ENCODE measurements around the gene RASGRP2. TPM values are rescaled to one million over a fixed set of nuclear protein-coding genes. Genes with fewer than 3 reads are reported as not detected.

RASGRP2 gene
- total RNA-seq, 1 donor from 2014 or later: 38.4 TPM

GRCh38 chr11:64774144-64774543, 30.2 kb upstream of the RASGRP2 start:
- intact Hi-C loops (cut with DNase I): no loop called here
- ATAC-seq (ENCODE audit: poor library complexity): no peak
- DNase-seq: no peak

GRCh38 chr11:64772303-64773018, 28.5 kb upstream of the RASGRP2 start:
- intact Hi-C loops (cut with DNase I): no loop called here
- ATAC-seq (ENCODE audit: poor library complexity): no peak
- no peak for DNase-seq

DNA sequence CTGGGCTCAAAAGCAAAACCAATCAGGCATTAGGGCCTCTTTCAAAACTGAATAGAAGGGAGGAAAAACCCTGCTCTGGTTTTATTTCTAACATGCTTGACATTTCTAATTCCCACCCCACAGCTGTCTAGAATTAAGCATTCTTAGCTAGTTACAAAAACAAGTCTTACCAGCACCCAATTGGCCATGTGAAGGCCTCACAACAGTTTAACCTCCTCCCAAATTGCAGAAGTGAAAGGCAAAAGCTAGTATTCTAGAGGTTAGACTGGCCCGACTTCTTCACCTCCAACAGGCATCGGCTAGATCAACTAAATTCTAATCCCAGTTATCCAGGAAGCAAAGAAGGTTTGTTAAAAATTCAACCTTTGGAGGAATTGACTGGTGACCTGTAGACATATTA, 27.9 kb upstream of the RASGRP2 start:
- no peak for ATAC-seq (ENCODE audit: poor library complexity)
- intact Hi-C loops (cut with DNase I): no loop called here

GRCh38 chr11:64770120-64770519, 26.2 kb upstream of the RASGRP2 start:
- intact Hi-C loops (cut with DNase I): no loop called here
- ATAC-seq (ENCODE audit: poor library complexity) (no peak), DNase-seq (no peak)

More for the DNA sequence above, 27.9 kb upstream of the RASGRP2 start:
- DNase-seq: no peak

- intact Hi-C loops (cut with DNase I): no loop called here
- no peak for ATAC-seq (ENCODE audit: poor library complexity)
- no peak for DNase-seq
These were observed 25.3 kb upstream of the RASGRP2 start for GRCh38 chr11:64769283-64769682.

GRCh38 chr11:64768300-64768694, 24.4 kb upstream of the RASGRP2 start:
- no peak for ATAC-seq (ENCODE audit: poor library complexity)
- intact Hi-C loops (cut with DNase I): no loop called here
- DNase-seq: no peak

DNA sequence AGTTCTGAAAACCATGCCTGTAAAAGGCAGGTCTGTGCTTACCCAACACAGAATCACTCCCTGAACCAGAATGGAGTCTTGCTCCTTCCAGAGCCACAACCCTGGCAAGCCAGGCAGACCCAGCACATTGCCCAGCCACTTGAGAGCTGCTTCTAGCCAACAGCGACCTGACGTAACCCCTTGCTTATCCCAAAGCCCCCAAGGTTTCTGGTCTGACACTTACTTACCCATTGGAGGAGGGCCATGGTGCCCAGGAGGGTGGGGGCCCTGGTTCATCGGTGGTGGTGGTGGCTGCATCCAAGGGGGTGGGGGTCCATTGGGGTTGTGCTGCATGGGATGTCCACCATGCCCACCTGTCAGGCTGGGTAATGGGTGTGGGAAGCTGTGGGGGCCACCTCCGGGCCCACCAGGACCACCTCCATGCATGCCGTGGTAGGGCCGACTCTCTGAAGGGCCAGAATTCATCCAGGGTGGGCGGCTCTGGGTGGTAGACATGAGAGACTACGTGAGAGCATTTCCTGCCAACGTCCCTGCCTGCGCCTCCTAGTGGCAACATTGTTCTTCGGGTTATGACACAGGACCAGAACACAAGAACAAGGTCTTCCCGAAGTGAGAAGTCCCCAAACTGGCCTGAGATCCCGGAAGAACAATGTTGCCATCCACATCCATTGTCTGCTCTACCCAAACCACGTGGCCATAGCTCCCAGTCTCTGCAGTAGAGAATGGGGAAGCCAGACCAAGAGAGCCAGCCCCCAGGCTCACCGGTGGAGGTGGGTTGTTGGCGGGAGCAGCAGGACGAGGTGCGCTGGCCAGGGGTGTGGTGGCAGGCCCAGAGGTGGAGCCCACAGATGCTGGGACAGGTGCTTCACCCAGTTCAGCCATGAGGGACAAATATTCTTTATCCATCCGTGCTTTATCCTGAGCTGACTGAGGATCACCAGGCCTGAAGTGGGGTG, 23.7 kb upstream of the RASGRP2 start:
- intact Hi-C loops (cut with DNase I): no loop called here
- peak; percentile 75 for DNase-seq
- ATAC-seq (ENCODE audit: poor library complexity): peak; percentile 16

- intact Hi-C loops (cut with DNase I): no loop called here
These were observed 22.9 kb upstream of the RASGRP2 start for GRCh38 chr11:64766881-64767280.

GRCh38 chr11:64765851-64766665, 22.1 kb upstream of the RASGRP2 start:
- ATAC-seq (ENCODE audit: poor library complexity) (no peak), DNase-seq (no peak)
- intact Hi-C loops (cut with DNase I): no loop called here

More at GRCh38 chr11:64766881-64767280, 22.9 kb upstream of the RASGRP2 start:
- ATAC-seq (ENCODE audit: poor library complexity) (no peak), DNase-seq (no peak)

- ATAC-seq (ENCODE audit: poor library complexity) (no peak), DNase-seq (no peak)
- intact Hi-C loops (cut with DNase I): no loop called here
These were observed 21.4 kb upstream of the RASGRP2 start for GRCh38 chr11:64765291-64765850.

- DNase-seq: no peak
- intact Hi-C loops (cut with DNase I): no loop called here
- ATAC-seq (ENCODE audit: poor library complexity): no peak
These were observed 20.8 kb upstream of the RASGRP2 start for GRCh38 chr11:64764753-64765152.

GRCh38 chr11:64764040-64764611, 20.2 kb upstream of the RASGRP2 start:
- ATAC-seq (ENCODE audit: poor library complexity): peak; percentile 9
- no peak for DNase-seq
- intact Hi-C loops (cut with DNase I): no loop called here

- DNase-seq (peak; percentile 52), ATAC-seq (ENCODE audit: poor library complexity) (no peak)
- intact Hi-C loops (cut with DNase I): no loop called here
These were observed 19.6 kb upstream of the RASGRP2 start for GRCh38 chr11:64763526-64764039.

DNA sequence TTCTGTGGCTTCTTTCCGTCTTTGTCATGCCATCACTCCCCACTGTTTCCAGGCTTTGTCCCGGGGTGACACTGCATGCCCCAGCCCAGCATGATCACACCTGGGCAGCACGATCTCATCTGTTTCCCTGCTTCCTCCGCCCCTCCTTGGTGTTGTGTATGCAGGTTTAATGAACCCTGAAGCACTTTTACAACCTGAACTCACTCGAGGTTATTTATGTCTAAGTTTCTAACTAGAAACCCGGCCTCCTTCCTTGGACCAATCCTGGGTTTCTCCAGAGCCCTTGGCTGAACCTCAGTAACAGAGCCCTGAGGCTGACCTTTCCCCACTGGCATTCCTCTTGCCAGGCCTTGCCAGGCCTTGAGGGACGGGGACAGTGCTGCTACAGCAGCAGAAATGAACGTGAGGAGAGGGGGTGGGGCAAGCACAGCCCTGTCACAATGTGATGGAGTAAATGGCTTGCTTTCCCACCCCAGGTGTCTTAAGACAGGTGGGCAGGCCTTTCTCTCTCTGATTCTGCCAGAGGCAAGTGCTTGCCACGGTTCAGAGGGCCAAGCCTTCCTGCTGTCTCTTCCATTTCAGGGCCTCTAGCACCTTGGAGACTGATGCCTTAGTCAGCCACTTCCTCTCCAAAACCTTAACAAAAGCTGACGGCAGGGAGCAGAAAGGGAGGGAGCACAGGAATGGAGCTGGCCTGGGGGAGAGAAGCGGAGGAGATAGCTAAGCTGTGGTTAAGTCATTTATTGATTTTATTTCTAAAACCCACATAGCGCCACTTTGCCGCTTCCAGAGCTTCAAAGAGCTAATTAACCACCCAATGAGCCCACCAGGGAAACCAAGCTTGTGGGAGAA, 19.0 kb upstream of the RASGRP2 start:
- DNase-seq: peak; percentile 29
- ATAC-seq (ENCODE audit: poor library complexity): peak; percentile 18
- intact Hi-C loops (cut with DNase I): no loop called here

DNA sequence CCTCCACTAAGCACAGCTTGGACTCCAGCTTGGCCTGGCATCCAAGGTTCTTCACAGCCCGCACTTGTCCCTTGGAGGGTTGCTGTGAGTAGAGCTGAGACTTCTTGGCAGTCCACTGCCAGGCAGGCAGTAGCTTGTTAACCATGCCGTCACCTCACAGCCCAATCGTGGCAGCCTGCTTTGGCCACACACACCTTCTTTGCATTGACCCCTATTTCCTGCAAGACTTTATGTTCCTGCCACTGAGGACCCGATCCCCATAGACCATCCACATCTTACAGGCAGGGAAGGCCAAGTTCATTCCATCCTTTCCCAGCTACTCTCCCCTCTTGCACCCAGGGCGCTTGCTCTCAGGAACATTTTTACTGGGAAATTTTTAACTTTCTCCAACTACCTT, 18.3 kb upstream of the RASGRP2 start:
- ATAC-seq (ENCODE audit: poor library complexity) (no peak), DNase-seq (no peak)
- intact Hi-C loops (cut with DNase I): no loop called here

DNA sequence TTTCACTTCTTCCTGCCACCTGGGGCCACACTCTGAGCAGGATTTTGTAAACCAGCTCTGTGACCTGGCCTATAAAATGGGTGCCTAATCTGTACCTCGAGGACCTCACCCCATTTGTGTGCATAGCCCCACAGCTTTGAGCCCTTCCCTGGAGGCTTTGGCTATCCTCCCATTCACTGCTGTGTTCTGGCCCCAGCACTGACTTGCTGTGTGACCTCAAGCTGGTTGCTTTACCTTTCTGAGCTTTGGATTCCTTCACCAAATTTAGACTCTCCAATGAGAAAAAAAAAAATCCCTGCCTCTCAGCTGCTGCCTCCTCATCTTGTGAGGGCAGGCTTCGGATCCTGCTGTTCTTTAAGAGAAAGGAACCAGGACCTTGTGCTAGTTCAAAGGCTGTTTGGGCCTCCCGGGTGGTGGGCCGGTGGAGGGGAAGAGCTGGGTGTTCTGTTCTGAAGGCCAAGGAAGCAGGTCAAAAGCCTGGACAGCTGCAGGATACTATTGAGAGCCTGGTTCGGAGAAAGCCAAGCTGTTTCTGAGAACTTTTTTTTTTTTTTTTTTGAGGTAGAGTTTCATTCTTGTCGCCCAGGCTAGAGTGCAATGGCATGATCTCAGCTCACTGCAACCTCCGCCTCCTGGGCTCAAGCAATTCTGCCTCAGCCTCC, 16.9 kb upstream of the RASGRP2 start:
- intact Hi-C loops (cut with DNase I): no loop called here
- DNase-seq (peak; percentile 6), ATAC-seq (ENCODE audit: poor library complexity) (no peak)
